H54 (cell line): ENCODE results near the gene CX3CL1.
"Not testable (repeated sequence)": the region's sequence is repeated elsewhere in the genome, so short reads cannot be mapped to it uniquely, and the experiment has no call there.

ENCODE experiments used
- DNase-seq: peaks from one replicate; pipeline ENCODE4 v3.0.0; 2011; ENCODE audit warnings: low spot score, mixed read lengths; ENCODE audit not compliant: insufficient read length
- FAIRE-seq: peaks from 3 replicates; lab custom pipeline; 2011; peaks lifted over from hg19 to GRCh38; lab: Jason Lieb, UNC
- POLR2A ChIP-seq: IDR thresholded peaks from 2 replicates; pipeline ENCODE4 v1.6.1; 2011; ENCODE audit warnings: low read depth, mild to moderate bottlenecking, low read length

CX3CL1 gene

GRCh38 chr16:57372372-57373116 lies at the start of gene CX3CL1:
CX3CL1 (plus strand) TSS chr16:57372490; CDS start chr16:57372569, 79 bp downstream.
- no peak for TF ChIP-seq POLR2A
- DNase-seq (no peak), FAIRE-seq (no peak)

- DNase-seq (no peak), FAIRE-seq (no peak)
- no peak for TF ChIP-seq POLR2A
Observed at GRCh38 chr16:57324749-57325148, 47.5 kb upstream of the CX3CL1 start.

DNA sequence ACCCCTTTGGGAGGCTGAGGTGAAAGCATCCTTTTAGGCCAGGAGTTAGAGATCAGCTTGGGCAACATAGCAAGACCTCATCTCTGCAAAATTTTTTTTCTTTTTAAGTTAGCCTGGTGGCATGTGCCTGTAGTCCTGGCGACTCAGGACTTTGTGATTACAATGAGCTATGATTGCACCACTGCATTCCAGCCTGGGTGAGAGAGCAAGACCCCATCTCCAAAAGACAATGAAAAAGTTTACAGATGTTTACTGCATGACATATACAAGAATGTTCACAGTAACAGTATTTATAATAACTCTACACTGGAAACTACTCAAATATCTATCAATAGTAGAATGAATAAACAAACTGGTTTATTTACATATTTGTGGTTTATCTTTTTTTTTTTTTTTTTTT lies 46.8 kb upstream of the CX3CL1 start:
- FAIRE-seq: no peak
- no peak for DNase-seq
- TF ChIP-seq POLR2A: no peak

DNA sequence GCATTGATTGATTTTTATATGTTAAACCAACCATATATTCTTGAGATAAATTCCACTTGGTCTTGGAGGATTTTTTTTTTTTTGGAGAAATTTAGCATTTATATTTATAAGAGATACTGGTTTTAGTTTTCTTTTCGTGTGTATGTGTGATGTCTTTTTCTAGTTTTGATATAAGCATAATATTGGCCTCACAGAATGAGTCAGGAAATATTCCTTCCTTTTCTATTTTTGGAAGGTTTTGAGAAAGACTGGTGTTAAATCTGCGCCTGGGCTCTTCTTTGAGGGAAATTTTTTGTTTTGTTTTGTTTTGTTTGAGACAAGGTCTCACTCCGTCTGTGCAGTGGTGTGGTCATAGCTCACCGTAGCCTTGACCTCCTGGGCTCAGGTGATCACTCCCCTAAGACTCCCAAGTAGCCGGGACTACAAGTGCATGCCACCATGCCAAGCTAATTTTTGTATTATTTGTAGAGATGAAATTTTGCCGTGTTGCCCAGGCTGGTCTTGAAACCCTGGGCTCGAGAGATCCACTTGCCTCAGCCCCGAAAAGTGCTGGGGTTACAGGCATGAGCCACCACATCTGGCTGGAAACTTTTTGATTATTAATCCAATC lies 42.5 kb upstream of the CX3CL1 start:
- TF ChIP-seq POLR2A: no peak
- no peak for FAIRE-seq
- no peak for DNase-seq

- DNase-seq: no peak
- FAIRE-seq: no peak
- TF ChIP-seq POLR2A: no peak
Observed at GRCh38 chr16:57331355-57331754, 40.9 kb upstream of the CX3CL1 start.

- TF ChIP-seq POLR2A: no peak
- FAIRE-seq (no peak), DNase-seq (no peak)
Observed at GRCh38 chr16:57333402-57333801, 38.9 kb upstream of the CX3CL1 start.

- no peak for DNase-seq
- no peak for FAIRE-seq
- no peak for TF ChIP-seq POLR2A
Observed at GRCh38 chr16:57335366-57335765, 36.9 kb upstream of the CX3CL1 start.

DNA sequence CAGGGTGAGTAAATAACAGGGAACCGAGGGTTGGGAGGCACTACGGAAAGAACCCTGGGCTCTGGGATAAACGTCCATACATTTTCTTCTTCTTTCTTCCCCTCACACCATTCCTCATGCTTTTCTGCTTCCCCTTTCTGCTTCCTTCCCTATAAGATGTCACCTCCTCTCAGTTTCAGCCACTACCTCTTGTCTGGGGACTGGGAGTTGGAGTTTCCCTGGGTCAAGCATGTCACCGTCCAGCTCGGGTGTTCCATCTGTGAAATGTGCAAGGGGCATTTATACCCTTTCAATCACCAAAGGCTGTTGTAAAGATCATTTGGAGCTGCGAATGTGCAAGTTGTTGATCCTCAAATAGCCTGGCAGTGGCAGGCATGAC lies 31.2 kb upstream of the CX3CL1 start:
- no peak for TF ChIP-seq POLR2A
- DNase-seq (no peak), FAIRE-seq (no peak)

- FAIRE-seq: peak; percentile 78
- no peak for TF ChIP-seq POLR2A
- DNase-seq: no peak
Observed at GRCh38 chr16:57341441-57342303, 30.6 kb upstream of the CX3CL1 start.

DNA sequence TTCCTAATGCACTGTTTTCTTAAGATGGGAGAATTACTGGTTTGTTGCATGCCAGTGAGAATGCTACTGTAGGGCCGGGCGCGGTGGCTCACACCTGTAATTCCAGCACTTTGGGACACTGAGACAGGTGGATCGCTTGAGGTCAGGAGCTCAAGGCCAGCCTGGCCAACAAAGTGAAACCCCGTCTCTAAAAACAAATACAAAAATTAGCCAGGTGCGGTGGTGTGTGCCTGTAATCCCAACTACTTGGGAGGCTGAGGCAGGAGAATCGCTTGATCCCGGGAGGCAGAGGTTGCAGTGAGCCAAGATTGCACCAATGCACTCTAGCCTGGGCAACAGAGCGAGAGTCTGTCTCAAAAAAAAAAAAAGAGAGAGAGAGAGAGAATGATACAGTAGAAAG lies 29.7 kb upstream of the CX3CL1 start:
- DNase-seq, FAIRE-seq: not testable (repeated sequence)

- FAIRE-seq: no peak
- no peak for DNase-seq
- no peak for TF ChIP-seq POLR2A
Observed at GRCh38 chr16:57343221-57343620, 29.1 kb upstream of the CX3CL1 start.

DNA sequence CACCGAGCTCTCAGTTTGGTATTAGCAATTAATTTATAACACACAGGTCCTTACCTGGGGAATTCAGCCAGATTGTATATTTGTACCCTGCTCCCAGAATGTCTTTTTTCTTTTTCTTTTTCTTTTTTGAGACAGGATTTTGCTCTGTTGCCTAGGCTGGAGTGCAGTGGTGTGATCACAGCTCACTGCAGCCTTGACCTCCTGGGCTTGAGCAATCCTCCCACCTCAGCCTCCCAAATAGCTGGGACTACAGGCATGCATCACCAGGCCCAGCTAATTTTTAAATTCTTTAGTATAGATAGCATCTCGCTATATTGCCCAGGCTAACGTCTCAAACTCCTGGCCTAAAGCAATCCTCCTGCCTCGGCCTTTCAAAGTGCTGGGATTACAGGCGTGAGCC lies 28.2 kb upstream of the CX3CL1 start:
- DNase-seq, FAIRE-seq: not testable (repeated sequence)

DNA sequence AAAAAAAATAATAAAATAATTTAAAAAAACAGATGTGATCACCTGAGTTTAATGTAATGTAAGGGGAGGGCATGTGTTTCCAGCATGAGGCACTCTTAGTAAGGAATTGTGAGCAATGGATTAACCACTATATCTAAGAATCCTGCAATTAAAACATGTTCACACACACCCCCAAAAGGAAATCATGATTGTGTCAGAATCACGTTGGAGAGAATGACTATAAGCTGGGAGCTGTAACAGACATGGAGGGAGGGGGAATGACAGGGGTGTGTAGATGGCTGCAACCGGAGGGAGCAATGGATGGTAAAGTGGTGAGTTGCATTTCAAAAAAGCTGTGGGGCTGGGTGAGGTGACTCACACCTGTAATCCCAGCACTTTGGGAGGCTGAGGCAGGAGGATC lies 27.3 kb upstream of the CX3CL1 start:
- no peak for DNase-seq
- no peak for FAIRE-seq
- no peak for TF ChIP-seq POLR2A

DNA sequence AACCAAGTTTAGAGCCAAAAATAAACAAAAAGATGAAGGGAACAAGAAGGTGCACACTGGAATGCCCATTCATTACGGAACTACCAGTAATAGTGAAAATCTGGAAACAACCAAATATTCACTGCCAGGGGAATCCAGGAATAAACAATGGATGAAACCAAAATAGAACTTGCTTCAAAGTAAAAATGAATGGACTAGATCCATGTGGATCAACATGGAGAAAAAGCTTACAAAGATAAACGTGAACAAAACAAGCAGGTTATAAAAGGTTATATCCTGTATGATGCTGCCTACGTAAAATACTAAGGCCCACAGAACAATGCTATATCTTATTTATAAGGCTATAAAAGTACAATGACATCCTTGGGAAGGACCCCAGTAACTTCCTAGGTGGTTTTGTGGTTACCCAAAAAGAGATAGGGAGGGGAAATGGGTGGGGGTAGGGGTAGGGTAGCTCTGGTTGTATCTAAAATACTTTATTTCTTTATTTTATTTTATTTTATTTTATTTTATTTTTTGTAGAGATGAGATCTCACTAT lies 26.6 kb upstream of the CX3CL1 start:
- DNase-seq: no peak
- TF ChIP-seq POLR2A: no peak
- no peak for FAIRE-seq
